Measurements from ENCODE around the gene ADAMTS17. TPM values are rescaled to one million over a fixed set of nuclear protein-coding genes. Genes with fewer than 3 reads are reported as not detected.
"Not testable (repeated sequence)": the region's sequence is repeated elsewhere in the genome, so short reads cannot be mapped to it uniquely, and the experiment has no call there.

ADAMTS17 gene
- total RNA-seq, 1 experiment from 2014 or later = 0.15 TPM

GRCh38 chr15:100092034-100092433 lies 249.7 kb downstream of the ADAMTS17 start:
- CTCF ChIA-PET = no interaction called here

GRCh38 chr15:100090411-100090810 lies 251.4 kb downstream of the ADAMTS17 start:
- intact Hi-C loops (cut with micrococcal nuclease; ENCODE audit: unreplicated experiment) = no loop called here
- TF ChIP-seq EZH2 (IDR thresholded peaks at IDR 0.05; ENCODE audit: borderline replicate concordance, low read depth, low read length, poor library complexity, severe bottlenecking) = no peak
- TF ChIP-seq CTCF (conservative IDR thresholded peaks at IDR 0.05; ENCODE audit: low read depth, low read length) = no peak

More at GRCh38 chr15:100092034-100092433, 249.7 kb downstream of the ADAMTS17 start:
- TF ChIP-seq CTCF (conservative IDR thresholded peaks at IDR 0.05; ENCODE audit: low read depth, low read length) (no peak), EZH2 (IDR thresholded peaks at IDR 0.05; ENCODE audit: borderline replicate concordance, low read depth, low read length, poor library complexity, severe bottlenecking) (no peak)
- Histone ChIP-seq H3K36me3 (ENCODE audit: insufficient read depth, low read length, poor library complexity, severe bottlenecking) (no peaks in the 10 kb centered on the region), H3K4me3 (ENCODE audit: low read depth, low read length, poor library complexity, severe bottlenecking) (no peak overlapping the region), H3K27me3 (replicated peaks; ENCODE audit: insufficient read depth, low read depth, low read length, poor library complexity) (no peaks in the 10 kb centered on the region), H3K4me1 (ENCODE audit: insufficient read depth, low read length, poor library complexity, severe bottlenecking) (no peaks in the 10 kb centered on the region), H3K9me3 (ENCODE audit: low read depth, low read length, poor library complexity, severe bottlenecking) (no peaks in the 10 kb centered on the region), H3K27ac (ENCODE audit: low read depth, low read length, poor library complexity, severe bottlenecking) (no peak overlapping the region)
- no TSS peak for BruUV-seq (replicated peaks)
- intact Hi-C loops (cut with micrococcal nuclease; ENCODE audit: unreplicated experiment) = no loop called here
- POLR2A ChIA-PET (ENCODE audit: low non-redundant PET) = no interaction called here
- no peak for DNase-seq (ENCODE audit: low spot score)

GRCh38 chr15:100084042-100084821 lies 257.5 kb downstream of the ADAMTS17 start:
- H3K27me3 ChIP-seq (replicated peaks; ENCODE audit: insufficient read depth, low read depth, low read length, poor library complexity); BruUV-seq (replicated peaks); H3K36me3 ChIP-seq (ENCODE audit: insufficient read depth, low read length, poor library complexity, severe bottlenecking); POLR2A ChIA-PET (ENCODE audit: low non-redundant PET); DNase-seq (ENCODE audit: low spot score); CTCF ChIA-PET; intact Hi-C loops (cut with micrococcal nuclease; ENCODE audit: unreplicated experiment); H3K27ac ChIP-seq (ENCODE audit: low read depth, low read length, poor library complexity, severe bottlenecking); H3K9me3 ChIP-seq (ENCODE audit: low read depth, low read length, poor library complexity, severe bottlenecking); H3K4me3 ChIP-seq (ENCODE audit: low read depth, low read length, poor library complexity, severe bottlenecking); H3K4me1 ChIP-seq (ENCODE audit: insufficient read depth, low read length, poor library complexity, severe bottlenecking): not testable (repeated sequence)

More at GRCh38 chr15:100090411-100090810, 251.4 kb downstream of the ADAMTS17 start:
- CTCF ChIA-PET = no interaction called here
- DNase-seq (ENCODE audit: low spot score) = no peak
- Histone ChIP-seq H3K36me3 (ENCODE audit: insufficient read depth, low read length, poor library complexity, severe bottlenecking) (no peaks in the 10 kb centered on the region), H3K4me1 (ENCODE audit: insufficient read depth, low read length, poor library complexity, severe bottlenecking) (no peaks in the 10 kb centered on the region), H3K4me3 (ENCODE audit: low read depth, low read length, poor library complexity, severe bottlenecking) (no peak overlapping the region), H3K9me3 (ENCODE audit: low read depth, low read length, poor library complexity, severe bottlenecking) (no peaks in the 10 kb centered on the region), H3K27ac (ENCODE audit: low read depth, low read length, poor library complexity, severe bottlenecking) (no peak overlapping the region), H3K27me3 (replicated peaks; ENCODE audit: insufficient read depth, low read depth, low read length, poor library complexity) (no peaks in the 10 kb centered on the region)
- POLR2A ChIA-PET (ENCODE audit: low non-redundant PET) = no interaction called here
- BruUV-seq (replicated peaks) = no TSS peak

GRCh38 chr15:100083572-100083971 lies 258.2 kb downstream of the ADAMTS17 start:
- Histone ChIP-seq H3K4me3 (ENCODE audit: low read depth, low read length, poor library complexity, severe bottlenecking) (no peak overlapping the region), H3K27ac (ENCODE audit: low read depth, low read length, poor library complexity, severe bottlenecking) (no peak overlapping the region), H3K9me3 (ENCODE audit: low read depth, low read length, poor library complexity, severe bottlenecking) (peaks cover 8% of the 10 kb centered on the region), H3K4me1 (ENCODE audit: insufficient read depth, low read length, poor library complexity, severe bottlenecking) (no peaks in the 10 kb centered on the region), H3K27me3 (replicated peaks; ENCODE audit: insufficient read depth, low read depth, low read length, poor library complexity) (no peaks in the 10 kb centered on the region), H3K36me3 (ENCODE audit: insufficient read depth, low read length, poor library complexity, severe bottlenecking) (no peaks in the 10 kb centered on the region)
- DNase-seq (ENCODE audit: low spot score) = no peak
- intact Hi-C loops (cut with micrococcal nuclease; ENCODE audit: unreplicated experiment) = no loop called here
- BruUV-seq (replicated peaks) = no TSS peak
- POLR2A ChIA-PET (ENCODE audit: low non-redundant PET) = no interaction called here
- CTCF ChIA-PET = no interaction called here
- no peak for TF ChIP-seq CTCF (conservative IDR thresholded peaks at IDR 0.05; ENCODE audit: low read depth, low read length)
- TF ChIP-seq EZH2 (IDR thresholded peaks at IDR 0.05; ENCODE audit: borderline replicate concordance, low read depth, low read length, poor library complexity, severe bottlenecking) = no peak
